Activated CD8-positive, alpha-beta T cell treated with anti-CD3 and anti-CD28 coated beads for 36 hours (primary cell): Measurements from ENCODE around the gene SRGAP1. TPM values are rescaled to one million over a fixed set of nuclear protein-coding genes. Genes with fewer than 3 reads are reported as not detected.

Experiments
- ATAC-seq: fragments of 200-7000 bp; cut with Tn5 transposase; one replicate; pipeline ENCODE4 v1.10.0; 2021; ENCODE audit warnings: mild to moderate bottlenecking, moderate library complexity
- CTCF ChIA-PET: fragments of 350-600 bp; sonication (Branson Sonifier 250); formaldehyde crosslinking; loops from one replicate; lab custom pipeline; 2021; ENCODE audit warnings: antibody characterized with exemption; lab: Charles Lee
- POLR2A ChIA-PET: fragments of 350-600 bp; sonication (Branson Sonifier 250); formaldehyde crosslinking; loops from one replicate; lab custom pipeline; 2021; ENCODE audit warnings: antibody characterized with exemption; lab: Charles Lee
- DNase-seq: peaks from one replicate; pipeline ENCODE4 v3.0.0-alpha.2; 2020
- H3K27ac Mint-ChIP-seq: one replicate; pipeline ENCODE4 v1.8.0; 2021; ENCODE audit warnings: mild to moderate bottlenecking, mixed read lengths
- H3K27me3 Mint-ChIP-seq: one replicate; pipeline ENCODE4 v1.8.0; 2021; ENCODE audit warnings: mixed read lengths
- H3K36me3 Mint-ChIP-seq: one replicate; pipeline ENCODE4 v1.8.0; 2021; ENCODE audit warnings: low read depth, mixed read lengths
- H3K4me1 Mint-ChIP-seq: one replicate; pipeline ENCODE4 v1.8.0; 2021; ENCODE audit warnings: low read depth, mixed read lengths
- H3K4me3 Mint-ChIP-seq: one replicate; pipeline ENCODE4 v1.8.0; 2021; ENCODE audit warnings: mild to moderate bottlenecking, moderate library complexity, mixed read lengths
- H3K9me3 Mint-ChIP-seq: one replicate; pipeline ENCODE4 v1.8.0; 2021; ENCODE audit warnings: mixed read lengths
- CTCF ChIP-seq: fragments of 200-600 bp; IDR thresholded peaks from one replicate; pipeline ENCODE4 v1.8.0; 2022; ENCODE audit warnings: antibody characterized with exemption, mild to moderate bottlenecking
- intact Hi-C: fragments of 100-400 bp; cut with micrococcal nuclease; formaldehyde crosslinking; loops from one replicate; pipeline ENCODE4 v1.10.0; 2022
- total RNA-seq, 2 experiments: library from RNA; stranded (reverse); gene quantifications; one replicate each; pipeline ENCODE4 v1.2.3, GENCODE V29; 2021

Gene SRGAP1
- total RNA-seq, 2 experiments from 2014 or later = 0.02 to 0.07 TPM

- no peak for DNase-seq
- Mint-ChIP-seq H3K4me3 (no peak overlapping the region), H3K4me1 (no peaks in the 10 kb centered on the region), H3K9me3 (no peaks in the 10 kb centered on the region), H3K27me3 (peaks cover 10% of the 10 kb centered on the region), H3K36me3 (no peaks in the 10 kb centered on the region), H3K27ac (no peak overlapping the region)
- CTCF ChIA-PET = no interaction called here
- TF ChIP-seq CTCF = no peak
- no peak for ATAC-seq
- intact Hi-C loops = no loop called here
- POLR2A ChIA-PET = no interaction called here
These were observed 19.9 kb downstream of the SRGAP1 start for GRCh38 chr12:63864454-63864706.

DNA sequence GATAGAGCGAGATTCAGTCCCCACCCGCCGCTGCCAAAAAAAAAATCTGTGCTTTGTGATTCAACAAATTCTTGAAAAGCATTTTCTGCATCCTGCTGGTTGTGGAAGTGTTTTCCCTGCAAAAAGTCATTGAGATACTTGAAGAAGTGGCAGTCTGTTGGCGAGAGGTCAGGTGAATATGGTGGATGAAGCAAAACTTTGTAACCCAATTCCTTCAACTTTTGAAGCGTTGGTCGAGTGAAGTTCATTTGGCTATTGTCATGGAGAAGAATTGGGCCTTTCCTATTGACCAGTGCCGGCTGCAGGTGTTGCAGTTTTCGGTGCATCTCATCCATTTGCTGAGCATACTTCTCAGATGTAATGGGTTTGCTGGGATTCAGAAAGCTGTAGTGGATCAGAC, 20.9 kb downstream of the SRGAP1 start:
- Mint-ChIP-seq H3K4me3 (no peak overlapping the region), H3K4me1 (no peaks in the 10 kb centered on the region), H3K27ac (no peak overlapping the region), H3K9me3 (no peaks in the 10 kb centered on the region), H3K27me3 (peaks cover 12% of the 10 kb centered on the region), H3K36me3 (no peaks in the 10 kb centered on the region)
- ChIA-PET POLR2A (no interaction called here), CTCF (no interaction called here)
- DNase-seq (no peak), ATAC-seq (no peak)
- intact Hi-C loops = no loop called here
- TF ChIP-seq CTCF = no peak

- TF ChIP-seq CTCF = no peak
- H3K9me3 Mint-ChIP-seq = no peaks in the 10 kb centered on the region
- H3K36me3 Mint-ChIP-seq = no peaks in the 10 kb centered on the region
- ATAC-seq (no peak), DNase-seq (no peak)
- intact Hi-C loops = no loop called here
- no peak overlapping the region for H3K4me3 Mint-ChIP-seq
- CTCF ChIA-PET = interaction anchor here (1.1 kb wide), 1 partner anchor 23 kb away, joined by 4 read pairs; the partner anchor contains the start of gene SRGAP1
- peaks cover 12% of the 10 kb centered on the region for H3K27me3 Mint-ChIP-seq
- no peak overlapping the region for H3K27ac Mint-ChIP-seq
- no peaks in the 10 kb centered on the region for H3K4me1 Mint-ChIP-seq
- POLR2A ChIA-PET = no interaction called here
These were observed 22.6 kb downstream of the SRGAP1 start for GRCh38 chr12:63867053-63867452.

DNA sequence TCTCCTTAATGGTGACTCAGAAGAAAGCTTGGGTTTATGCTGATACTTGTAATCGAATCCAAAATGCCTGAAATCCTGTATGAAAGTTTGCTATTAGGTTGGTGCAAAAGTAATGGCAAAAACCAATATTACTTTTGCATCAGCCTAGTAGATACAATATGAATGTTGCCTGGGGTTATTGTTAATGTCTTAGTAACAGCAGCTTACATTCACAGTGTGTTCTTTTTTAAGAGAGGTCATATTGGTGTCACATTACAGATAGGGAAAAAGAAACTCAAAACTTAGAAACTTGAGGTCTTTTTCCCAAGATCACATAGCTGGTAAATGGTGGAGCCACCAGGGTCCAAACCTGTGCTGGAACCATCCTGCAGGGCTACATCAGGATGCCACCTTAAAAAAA, 25.2 kb downstream of the SRGAP1 start:
- H3K36me3 Mint-ChIP-seq = no peaks in the 10 kb centered on the region
- H3K4me1 Mint-ChIP-seq = no peaks in the 10 kb centered on the region
- H3K4me3 Mint-ChIP-seq = no peak overlapping the region
- no peak for TF ChIP-seq CTCF
- H3K27me3 Mint-ChIP-seq = peaks cover 13% of the 10 kb centered on the region
- DNase-seq (no peak), ATAC-seq (no peak)
- ChIA-PET POLR2A (no interaction called here), CTCF (interaction anchor here (1.4 kb wide), 1 partner anchor 25 kb away, joined by 3 read pairs; the partner anchor contains the start of gene SRGAP1)
- intact Hi-C loops = no loop called here
- H3K9me3 Mint-ChIP-seq = no peaks in the 10 kb centered on the region
- H3K27ac Mint-ChIP-seq = no peak overlapping the region

GRCh38 chr12:63870838-63871237, 26.3 kb downstream of the SRGAP1 start:
- ATAC-seq (no peak), DNase-seq (no peak)
- H3K4me1 Mint-ChIP-seq = no peaks in the 10 kb centered on the region
- peaks cover 13% of the 10 kb centered on the region for H3K27me3 Mint-ChIP-seq
- no peaks in the 10 kb centered on the region for H3K9me3 Mint-ChIP-seq
- no peak for TF ChIP-seq CTCF
- intact Hi-C loops = no loop called here
- H3K4me3 Mint-ChIP-seq = no peak overlapping the region
- POLR2A ChIA-PET = no interaction called here
- CTCF ChIA-PET = interaction anchor here (1.4 kb wide), 1 partner anchor 26 kb away, joined by 3 read pairs; the partner anchor contains the start of gene SRGAP1
- H3K27ac Mint-ChIP-seq = no peak overlapping the region
- no peaks in the 10 kb centered on the region for H3K36me3 Mint-ChIP-seq
